WTC11 (cell line): ENCODE data around the gene SRSF6. TPM values are rescaled to one million over a fixed set of nuclear protein-coding genes. Genes with fewer than 3 reads are reported as not detected.

Experiments
- ATAC-seq: fragments of 200-7000 bp; cut with Tn5 transposase; 2 replicates; pipeline ENCODE4 v1.10.0; 2021; ENCODE audit warnings: mild to moderate bottlenecking, moderate library complexity
- CTCF ChIA-PET: fragments of 300-600 bp; sonication (Branson Sonifier 250); formaldehyde crosslinking; loops from one replicate; lab custom pipeline; 2021; ENCODE audit warnings: antibody characterized with exemption; lab: Charles Lee
- POLR2A ChIA-PET: fragments of 350-600 bp; sonication (Branson Sonifier 250); formaldehyde crosslinking; loops from one replicate; lab custom pipeline; 2021; ENCODE audit warnings: antibody characterized with exemption; lab: Charles Lee
- DNase-seq: peaks from one replicate; pipeline ENCODE4 v3.0.0; 2021; ENCODE audit warnings: low spot score
- H3K27ac Mint-ChIP-seq: 2 replicates; pipeline ENCODE4 v1.8.0; 2021; ENCODE audit warnings: mixed read lengths
- H3K27me3 Mint-ChIP-seq: 2 replicates; pipeline ENCODE4 v1.8.0; 2021; ENCODE audit warnings: low read depth, mild to moderate bottlenecking, moderate library complexity, mixed read lengths
- H3K36me3 Mint-ChIP-seq: 2 replicates; pipeline ENCODE4 v1.8.0; 2021; ENCODE audit warnings: mixed read lengths
- H3K4me1 Mint-ChIP-seq: 2 replicates; pipeline ENCODE4 v1.8.0; 2022; ENCODE audit warnings: mixed read lengths
- H3K4me3 Mint-ChIP-seq: 2 replicates; pipeline ENCODE4 v1.8.0; 2021; ENCODE audit warnings: mild to moderate bottlenecking, moderate library complexity, mixed read lengths
- H3K9me3 Mint-ChIP-seq: 2 replicates; pipeline ENCODE4 v1.8.0; 2021; ENCODE audit warnings: mixed read lengths
- CREB1 ChIP-seq: sonication (generic); formaldehyde crosslinking; IDR thresholded peaks from 2 replicates; pipeline ENCODE4 v1.8.0; 2023; ENCODE audit warnings: mild to moderate bottlenecking, missing genetic modification reagents
- CREM ChIP-seq: sonication (generic); formaldehyde crosslinking; IDR thresholded peaks from 2 replicates; pipeline ENCODE4 v1.8.1; 2022; ENCODE audit warnings: mild to moderate bottlenecking, missing genetic modification reagents, moderate library complexity
- FOXP1 ChIP-seq: sonication (generic); formaldehyde crosslinking; IDR thresholded peaks from 2 replicates; pipeline ENCODE4 v1.8.0; 2022; ENCODE audit warnings: missing genetic modification reagents, mild to moderate bottlenecking, moderate library complexity, borderline replicate concordance
- GRHL2 ChIP-seq: fragments of 250-450 bp; sonication (Bioruptor Pico); IDR thresholded peaks from 2 replicates; pipeline ENCODE4 v1.8.0; 2022; ENCODE audit warnings: mild to moderate bottlenecking, moderate library complexity; ENCODE audit not compliant: insufficient replicate concordance, severe bottlenecking
- HMGA2 ChIP-seq: fragments of 250-450 bp; sonication (Bioruptor Pico); IDR thresholded peaks from 2 replicates; pipeline ENCODE4 v1.4.0; 2021; ENCODE audit warnings: mild to moderate bottlenecking, moderate library complexity
- JUN ChIP-seq: sonication (generic); formaldehyde crosslinking; IDR thresholded peaks from 2 replicates; pipeline ENCODE4 v1.8.0; 2023; ENCODE audit warnings: mild to moderate bottlenecking, missing genetic modification reagents
- MYBL2 ChIP-seq: sonication (generic); formaldehyde crosslinking; IDR thresholded peaks from 2 replicates; pipeline ENCODE4 v1.8.1; 2023; ENCODE audit warnings: mild to moderate bottlenecking, moderate library complexity, missing genetic modification reagents
- NFATC4 ChIP-seq: fragments of 250-450 bp; sonication (Bioruptor Pico); IDR thresholded peaks from 2 replicates; pipeline ENCODE4 v1.9.0; 2021; ENCODE audit warnings: mild to moderate bottlenecking
- NFE2L1 ChIP-seq: sonication (generic); formaldehyde crosslinking; IDR thresholded peaks from 2 replicates; pipeline ENCODE4 v1.8.1; 2023; ENCODE audit warnings: missing genetic modification reagents
- NR2C2 ChIP-seq: sonication (generic); formaldehyde crosslinking; IDR thresholded peaks from 2 replicates; pipeline ENCODE4 v1.8.0; 2022; ENCODE audit warnings: mild to moderate bottlenecking, missing genetic modification reagents
- OVOL2 ChIP-seq: fragments of 250-450 bp; sonication (Bioruptor Pico); IDR thresholded peaks from 2 replicates; pipeline ENCODE4 v1.9.0; 2021; ENCODE audit warnings: mild to moderate bottlenecking, borderline replicate concordance
- RORB ChIP-seq: fragments of 250-450 bp; sonication (Bioruptor Pico); IDR thresholded peaks from 2 replicates; pipeline ENCODE4 v1.9.0; 2021; ENCODE audit warnings: mild to moderate bottlenecking
- SP1 ChIP-seq: sonication (generic); formaldehyde crosslinking; conservative IDR thresholded peaks from 2 replicates; pipeline ENCODE4 v1.8.1; 2022; ENCODE audit warnings: missing genetic modification reagents
- TEAD1 ChIP-seq: sonication (generic); formaldehyde crosslinking; IDR thresholded peaks from 2 replicates; pipeline ENCODE4 v1.8.0; 2022; ENCODE audit warnings: mild to moderate bottlenecking, missing genetic modification reagents
- TEAD4 ChIP-seq: sonication (generic); formaldehyde crosslinking; IDR thresholded peaks from 2 replicates; pipeline ENCODE4 v1.8.0; 2022; ENCODE audit warnings: mild to moderate bottlenecking, missing genetic modification reagents
- TP53 ChIP-seq: sonication (generic); formaldehyde crosslinking; IDR thresholded peaks from 2 replicates; pipeline ENCODE4 v1.8.1; 2023; ENCODE audit warnings: mild to moderate bottlenecking, missing genetic modification reagents
- ZNF138 ChIP-seq: sonication (generic); formaldehyde crosslinking; conservative IDR thresholded peaks from 2 replicates; pipeline ENCODE4 v1.8.1; 2022; ENCODE audit warnings: mild to moderate bottlenecking, moderate library complexity, missing genetic modification reagents
- ZNF317 ChIP-seq: sonication (generic); formaldehyde crosslinking; IDR thresholded peaks from 2 replicates; pipeline ENCODE4 v1.8.1; 2023; ENCODE audit warnings: low read depth, mild to moderate bottlenecking, moderate library complexity, missing genetic modification reagents, borderline replicate concordance
- ZNF396 ChIP-seq: fragments of 250-450 bp; sonication (Bioruptor Pico); IDR thresholded peaks from 2 replicates; pipeline ENCODE4 v1.8.0; 2021; ENCODE audit warnings: mild to moderate bottlenecking, moderate library complexity, borderline replicate concordance
- total RNA-seq: library from RNA; stranded (reverse); gene quantifications from 3 replicates; pipeline ENCODE4 v1.2.3, GENCODE V29; 2021
- TF ChIP-seq, protein P1 (sequence below): fragments of 250-450 bp; sonication (Bioruptor Pico); IDR thresholded peaks from 2 replicates; pipeline ENCODE4 v1.8.0; 2021; ENCODE audit warnings: mild to moderate bottlenecking
- TF ChIP-seq, protein P2 (sequence below): fragments of 250-450 bp; sonication (Bioruptor Pico); conservative IDR thresholded peaks from 2 replicates; pipeline ENCODE4 v1.9.0; 2021; ENCODE audit warnings: mild to moderate bottlenecking
- TF ChIP-seq, protein P3 (sequence below): sonication (generic); formaldehyde crosslinking; IDR thresholded peaks from 2 replicates; pipeline ENCODE4 v1.8.0; 2022; ENCODE audit warnings: mild to moderate bottlenecking, missing genetic modification reagents
- TF ChIP-seq, protein P4 (sequence below): fragments of 250-450 bp; sonication (Bioruptor Pico); IDR thresholded peaks from 2 replicates; pipeline ENCODE4 v1.9.0; 2021; ENCODE audit warnings: mild to moderate bottlenecking
- TF ChIP-seq, protein P5 (sequence below): sonication (generic); formaldehyde crosslinking; IDR thresholded peaks from 2 replicates; pipeline ENCODE4 v1.8.0; 2022; ENCODE audit warnings: mild to moderate bottlenecking, missing genetic modification reagents

The SRSF6 gene
- total RNA-seq, 1 experiment from 2014 or later: 107 TPM

DNA sequence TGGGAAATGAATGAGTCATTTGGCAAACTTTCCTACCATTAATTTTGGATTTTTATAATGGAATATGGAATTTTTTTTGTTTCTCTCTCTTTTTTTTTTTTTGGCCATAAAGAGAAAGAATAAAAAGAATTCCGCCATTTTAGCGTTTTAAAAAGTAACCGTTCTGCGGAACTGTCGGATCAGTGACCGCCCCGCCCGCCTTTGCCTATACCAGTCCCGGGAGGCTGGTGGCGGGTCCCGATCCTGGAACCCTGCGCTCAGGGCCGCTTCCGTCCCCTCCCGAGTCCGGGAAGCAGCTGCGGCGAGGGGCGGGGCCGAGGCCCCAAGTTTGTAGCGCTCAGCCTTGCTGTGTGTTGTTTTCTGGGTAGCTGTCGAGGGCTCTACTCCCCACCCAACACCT lies 50.4 kb downstream of the SRSF6 start:
- Mint-ChIP-seq H3K27ac (peak overlapping the region; percentile 86), H3K36me3 (no peaks in the 10 kb centered on the region), H3K27me3 (peaks cover 38% of the 10 kb centered on the region), H3K4me3 (peak overlapping the region; percentile 68), H3K4me1 (peaks cover 8% of the 10 kb centered on the region; the same call in 1 of the 2 replicates), H3K9me3 (no peaks in the 10 kb centered on the region)
- POLR2A ChIA-PET: interaction anchor here (0.9 to 2.6 kb wide), 3 partner anchors 42 to 51 kb away, joined by 3 to 23 read pairs (median 4); partner anchors contain the start of gene SRSF6
- CTCF ChIA-PET: interaction anchor here (0.6 to 3.1 kb wide), 9 partner anchors 9 to 184 kb away, joined by 3 to 19 read pairs (median 4); partner anchors contain the start of gene SRSF6
- ATAC-seq (peak; percentile 38), DNase-seq (peak; percentile 69)
- TF ChIP-seq JUN (CRISPR knock-in tag): no peak
- no peak for TF ChIP-seq FOXP1 (CRISPR knock-in tag)
- TF ChIP-seq, protein P1, sequence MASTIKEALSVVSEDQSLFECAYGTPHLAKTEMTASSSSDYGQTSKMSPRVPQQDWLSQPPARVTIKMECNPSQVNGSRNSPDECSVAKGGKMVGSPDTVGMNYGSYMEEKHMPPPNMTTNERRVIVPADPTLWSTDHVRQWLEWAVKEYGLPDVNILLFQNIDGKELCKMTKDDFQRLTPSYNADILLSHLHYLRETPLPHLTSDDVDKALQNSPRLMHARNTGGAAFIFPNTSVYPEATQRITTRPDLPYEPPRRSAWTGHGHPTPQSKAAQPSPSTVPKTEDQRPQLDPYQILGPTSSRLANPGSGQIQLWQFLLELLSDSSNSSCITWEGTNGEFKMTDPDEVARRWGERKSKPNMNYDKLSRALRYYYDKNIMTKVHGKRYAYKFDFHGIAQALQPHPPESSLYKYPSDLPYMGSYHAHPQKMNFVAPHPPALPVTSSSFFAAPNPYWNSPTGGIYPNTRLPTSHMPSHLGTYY (CRISPR knock-in tag): no peak

DNA sequence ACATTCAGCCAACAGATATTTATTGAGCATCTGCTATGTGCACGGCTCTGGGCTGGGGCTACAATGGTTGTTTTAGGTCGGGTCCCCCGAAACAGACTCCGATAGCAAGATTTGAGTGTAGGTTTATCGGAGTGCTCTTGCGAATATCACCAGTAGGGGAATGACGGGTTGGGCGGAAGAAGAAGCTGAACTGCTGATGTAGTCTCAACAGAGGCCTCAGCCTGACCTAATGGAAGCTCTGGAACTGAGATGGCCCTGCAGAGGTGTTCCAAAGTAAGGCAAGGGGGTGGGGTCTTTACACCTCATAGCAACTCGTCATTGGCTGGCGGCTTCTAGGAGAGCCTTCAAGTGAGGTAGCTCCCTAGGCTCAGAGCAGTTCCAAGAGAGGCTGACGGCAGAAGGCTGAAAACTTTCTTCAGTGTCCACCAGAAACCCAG lies 50.9 kb downstream of the SRSF6 start:
- peak; percentile 69 for DNase-seq
- H3K27me3 Mint-ChIP-seq: peaks cover 33% of the 10 kb centered on the region
- ATAC-seq: peak; percentile 89
- H3K36me3 Mint-ChIP-seq: no peaks in the 10 kb centered on the region
- peaks cover 8% of the 10 kb centered on the region; the same call in 1 of the 2 replicates for H3K4me1 Mint-ChIP-seq
- peak overlapping the region; percentile 86 for H3K27ac Mint-ChIP-seq
- no peak for TF ChIP-seq MYBL2 (CRISPR knock-in tag)
- no peak for TF ChIP-seq HMGA2 (CRISPR knock-in tag)
- TF ChIP-seq NR2C2 (CRISPR knock-in tag): no peak
- TF ChIP-seq ZNF317 (CRISPR knock-in tag): no peak
- no peak for TF ChIP-seq TEAD4 (CRISPR knock-in tag)
- TF ChIP-seq SP1 (CRISPR knock-in tag): 0 out of 2 replicates have a peak, but pooled peaks have one; percentile 29
- no peak for TF ChIP-seq NFATC4 (CRISPR knock-in tag)
- TF ChIP-seq, protein P2, sequence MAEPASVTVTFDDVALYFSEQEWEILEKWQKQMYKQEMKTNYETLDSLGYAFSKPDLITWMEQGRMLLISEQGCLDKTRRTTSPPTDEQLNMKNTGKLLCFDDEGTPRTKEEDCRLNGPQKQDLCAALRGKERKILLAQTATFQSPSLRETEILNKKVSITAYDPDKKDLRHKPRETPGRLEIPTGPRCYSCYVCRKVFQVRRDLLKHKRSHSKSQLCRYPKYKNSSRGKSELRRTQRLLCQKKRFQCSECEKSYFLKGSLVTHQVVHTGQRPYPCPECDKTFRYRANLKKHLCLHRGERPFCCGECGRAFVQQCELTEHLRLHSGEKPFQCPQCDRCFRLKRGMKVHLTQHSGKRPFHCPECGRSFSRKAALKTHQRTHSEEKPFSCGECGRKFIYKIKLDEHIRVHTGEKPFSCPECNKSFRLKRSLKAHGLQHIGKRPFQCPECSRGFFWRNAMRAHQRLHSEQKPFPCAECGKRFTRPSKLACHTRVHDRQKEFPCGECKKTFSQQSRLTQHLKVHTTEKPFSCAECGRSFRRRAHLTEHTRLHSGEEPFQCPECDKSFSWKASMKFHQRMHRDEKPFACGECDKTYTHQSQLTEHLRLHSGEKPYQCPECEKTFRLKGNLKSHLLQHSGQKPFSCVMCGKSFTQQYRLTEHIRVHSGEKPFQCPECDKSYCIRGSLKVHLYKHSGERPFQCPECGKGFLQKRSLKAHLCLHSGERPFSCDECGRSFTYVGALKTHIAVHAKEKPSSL: no peak
- TF ChIP-seq, protein P3, sequence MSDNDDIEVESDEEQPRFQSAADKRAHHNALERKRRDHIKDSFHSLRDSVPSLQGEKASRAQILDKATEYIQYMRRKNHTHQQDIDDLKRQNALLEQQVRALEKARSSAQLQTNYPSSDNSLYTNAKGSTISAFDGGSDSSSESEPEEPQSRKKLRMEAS (CRISPR knock-in tag): 0 out of 2 replicates have a peak, but pooled peaks have one; percentile 28
- no peak for TF ChIP-seq ZNF396
- no peak for TF ChIP-seq RORB (CRISPR knock-in tag)
- no peak for TF ChIP-seq TEAD1 (CRISPR knock-in tag)
- no peak for TF ChIP-seq GRHL2 (CRISPR knock-in tag)
- TF ChIP-seq TP53: no peak
- TF ChIP-seq, protein P4, sequence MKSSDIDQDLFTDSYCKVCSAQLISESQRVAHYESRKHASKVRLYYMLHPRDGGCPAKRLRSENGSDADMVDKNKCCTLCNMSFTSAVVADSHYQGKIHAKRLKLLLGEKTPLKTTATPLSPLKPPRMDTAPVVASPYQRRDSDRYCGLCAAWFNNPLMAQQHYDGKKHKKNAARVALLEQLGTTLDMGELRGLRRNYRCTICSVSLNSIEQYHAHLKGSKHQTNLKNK (CRISPR knock-in tag): no peak
- TF ChIP-seq, all 79 proteins: peak for 2
- peak overlapping the region; percentile 68 for H3K4me3 Mint-ChIP-seq
- H3K9me3 Mint-ChIP-seq: no peaks in the 10 kb centered on the region
- ChIA-PET CTCF (interaction anchor here (0.6 to 3.1 kb wide), 10 partner anchors 8 to 332 kb away, joined by 3 to 19 read pairs (median 4); partner anchors contain the start of gene SRSF6), POLR2A (interaction anchor here (0.6 to 2.6 kb wide), 4 partner anchors 37 to 347 kb away, joined by 4 to 23 read pairs (median 6); partner anchors contain the start of gene SRSF6)

DNA sequence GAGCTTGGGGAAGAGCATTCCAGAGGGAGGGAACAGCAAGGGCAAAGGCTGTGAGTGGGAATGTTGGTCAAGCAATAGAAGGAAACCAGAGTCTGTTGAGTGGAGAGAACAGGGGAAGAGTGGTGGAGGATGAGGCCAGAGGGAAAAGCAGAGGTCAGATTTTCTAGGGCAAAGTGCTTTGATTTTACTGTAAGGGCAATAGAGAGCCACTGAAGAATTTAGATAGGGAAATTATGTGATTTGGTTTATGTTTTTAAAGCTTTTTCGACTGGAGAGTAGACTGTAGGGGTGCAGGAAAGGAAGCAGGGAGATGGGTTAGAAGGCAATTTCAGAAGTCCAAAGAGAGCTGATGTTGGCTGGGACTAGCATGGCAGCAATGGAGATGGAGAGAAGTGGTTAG lies 54.2 kb downstream of the SRSF6 start:
- Mint-ChIP-seq H3K4me3 (no peak overlapping the region; the same call in 1 of the 2 replicates), H3K36me3 (peaks cover 7% of the 10 kb centered on the region; the same call in 1 of the 2 replicates), H3K4me1 (peaks cover 12% of the 10 kb centered on the region), H3K27ac (no peak overlapping the region; the same call in 1 of the 2 replicates), H3K27me3 (peaks cover 5% of the 10 kb centered on the region), H3K9me3 (no peaks in the 10 kb centered on the region)
- ChIA-PET CTCF (no interaction called here), POLR2A (interaction anchor here (0.5 kb wide), 1 partner anchor 55 kb away, joined by 4 read pairs; no protein-coding TSS in a partner anchor)
- TF ChIP-seq ZNF396: no peak
- TF ChIP-seq OVOL2: no peak
- no peak for TF ChIP-seq CREB1 (CRISPR knock-in tag)
- TF ChIP-seq, protein P5, sequence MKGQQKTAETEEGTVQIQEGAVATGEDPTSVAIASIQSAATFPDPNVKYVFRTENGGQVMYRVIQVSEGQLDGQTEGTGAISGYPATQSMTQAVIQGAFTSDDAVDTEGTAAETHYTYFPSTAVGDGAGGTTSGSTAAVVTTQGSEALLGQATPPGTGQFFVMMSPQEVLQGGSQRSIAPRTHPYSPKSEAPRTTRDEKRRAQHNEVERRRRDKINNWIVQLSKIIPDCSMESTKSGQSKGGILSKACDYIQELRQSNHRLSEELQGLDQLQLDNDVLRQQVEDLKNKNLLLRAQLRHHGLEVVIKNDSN: no peak
- no peak for TF ChIP-seq ZNF138
- no peak for TF ChIP-seq NFE2L1 (CRISPR knock-in tag)
- TF ChIP-seq CREM (CRISPR knock-in tag): no peak
- DNase-seq (no peak), ATAC-seq (no peak)
